ENCODE data around the gene CAV3. TPM values are rescaled to one million over a fixed set of nuclear protein-coding genes. Genes with fewer than 3 reads are reported as not detected.

CAV3 gene
- total RNA-seq, 1 experiment from 2014 or later, result not detected

DNA sequence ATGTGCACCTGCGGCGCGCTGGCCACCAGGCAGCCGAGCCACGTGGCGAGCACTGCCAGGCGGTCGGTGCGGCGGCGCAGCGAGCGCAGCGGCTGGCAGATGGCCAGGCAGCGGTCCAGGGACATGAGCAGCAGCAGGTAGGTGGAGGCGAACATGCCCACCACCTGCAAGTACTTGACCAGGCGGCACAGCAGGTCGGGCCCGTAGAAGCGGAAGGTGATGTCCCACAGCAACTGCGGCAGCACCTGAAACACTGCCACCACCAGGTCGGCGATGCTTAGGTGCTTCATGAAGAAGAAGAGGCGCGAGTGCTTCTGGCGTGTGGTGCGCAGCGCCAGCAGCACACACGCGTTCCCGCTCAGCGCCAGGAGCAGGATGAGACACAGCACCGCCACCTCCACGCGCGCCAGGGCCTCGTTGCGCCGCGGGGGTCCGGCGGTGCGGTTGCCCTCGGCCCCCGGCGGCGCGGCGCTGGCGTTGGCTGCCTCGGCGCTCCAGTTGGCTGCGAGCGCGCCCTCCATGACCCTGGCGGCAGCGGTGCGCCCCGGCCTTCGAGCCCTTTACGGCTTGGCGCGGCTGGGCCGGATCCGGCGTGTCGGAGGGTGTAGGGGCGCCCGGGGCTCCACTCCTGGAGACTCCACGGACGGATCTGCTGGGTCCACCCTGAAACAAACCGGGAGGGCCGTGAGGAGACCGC, 34.2 kb downstream of the CAV3 start:
- intact Hi-C loops (cut with micrococcal nuclease), result loop anchor here (10.0 kb wide), 1 partner anchor 103 kb away; no protein-coding TSS in a partner anchor
- H3K9me3 ChIP-seq (ENCODE audit: control insufficient read depth in 1 of 2, insufficient read depth in 1 of 2, low read depth in 1 of 2, low read length in 2 of 2), result no peaks in the 10 kb centered on the region
- BruUV-seq (replicated peaks), result no TSS peak
- CTCF ChIA-PET, result no interaction called here
- no peaks in the 10 kb centered on the region for H3K27me3 ChIP-seq (ENCODE audit: insufficient read depth, low read length)
- H3K79me2 ChIP-seq (ENCODE audit: insufficient read depth, low read length), result no peaks in the 10 kb centered on the region
- no peak overlapping the region for H3K4me2 ChIP-seq (ENCODE audit: low read length)
- H3K9me2 ChIP-seq (ENCODE audit: insufficient read depth), result no peaks in the 10 kb centered on the region
- ATAC-seq (no peak), DNase-seq (ENCODE audit: low read depth, low spot score) (no peak)
- RAD21 ChIA-PET (ENCODE audit: low non-redundant PET in 1 of 2, low total read pairs in 2 of 2, uncharacterized antibody in 2 of 2, unreplicated experiment in 2 of 2), result no interaction called here
- H4K20me1 ChIP-seq (ENCODE audit: insufficient read depth), result no peaks in the 10 kb centered on the region
- no peak overlapping the region for H3K4me3 ChIP-seq (replicated peaks in 1 of 2; ENCODE audit: low read depth in 1 of 2, low read length in 2 of 2)
- peaks cover 0 to 10% of the 10 kb centered on the region in 2 experiments; a peak in 1 of 4 replicates for H3K4me1 ChIP-seq (ENCODE audit: control insufficient read depth in 1 of 2, insufficient read depth in 2 of 2, low read length in 2 of 2)
- H3K27ac ChIP-seq (ENCODE audit: low read depth, low read length), result no peak overlapping the region
- TF ChIP-seq EGR1 (IDR thresholded peaks at IDR 0.05; ENCODE audit: low read depth) (no peak), SP1 (IDR thresholded peaks at IDR 0.05; ENCODE audit: low read depth) (no peak), EZH2 (IDR thresholded peaks at IDR 0.05) (no peak)
- POLR2A ChIA-PET, result no interaction called here
- H2AFZ ChIP-seq (ENCODE audit: low read depth, low read length, poor library complexity, severe bottlenecking), result no peak overlapping the region
- no peaks in the 10 kb centered on the region for H3K36me3 ChIP-seq (ENCODE audit: control insufficient read depth in 1 of 2, insufficient read depth in 2 of 2, low read length in 2 of 2)
- H3K9ac ChIP-seq (ENCODE audit: low read length), result no peak overlapping the region

DNA sequence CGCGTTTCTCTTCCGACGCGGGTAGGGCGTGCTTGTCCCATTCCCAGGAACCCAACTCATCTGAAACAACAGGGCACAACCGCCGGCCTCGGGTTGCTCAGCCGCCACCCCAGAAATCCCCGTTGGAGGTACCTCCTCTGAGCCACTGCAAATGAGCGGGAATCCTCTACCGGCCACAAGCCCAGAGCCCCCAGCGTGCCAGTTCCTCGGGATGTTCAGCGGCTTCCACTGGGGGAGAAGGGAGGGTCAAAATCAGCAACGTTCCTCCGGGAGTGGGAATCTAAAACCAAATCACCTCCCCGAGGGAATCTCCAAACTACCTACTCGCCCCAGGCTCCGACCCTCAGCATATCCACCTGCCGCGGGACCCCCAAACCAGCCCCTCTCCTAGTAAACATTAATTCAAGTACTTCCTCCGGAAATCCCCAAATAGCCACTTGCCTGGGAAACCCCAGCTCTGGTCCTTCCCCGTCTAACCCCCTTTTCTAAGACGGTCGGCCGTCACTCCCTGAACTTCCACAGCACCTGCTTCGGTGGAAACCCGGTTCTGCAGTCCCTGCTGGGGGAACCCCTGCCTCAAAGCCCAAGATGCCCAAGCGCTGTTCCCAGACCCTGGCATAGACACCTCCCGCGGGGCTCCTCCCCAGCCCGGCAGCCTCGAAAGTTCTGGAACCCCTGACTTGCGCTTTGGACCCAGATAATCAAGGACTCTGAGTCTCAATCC, 34.9 kb downstream of the CAV3 start:
- Histone ChIP-seq H3K36me3 (ENCODE audit: control insufficient read depth in 1 of 2, insufficient read depth in 2 of 2, low read length in 2 of 2) (no peaks in the 10 kb centered on the region), H3K27me3 (ENCODE audit: insufficient read depth, low read length) (no peaks in the 10 kb centered on the region), H3K4me1 (ENCODE audit: control insufficient read depth in 1 of 2, insufficient read depth in 2 of 2, low read length in 2 of 2) (peaks cover 0 to 10% of the 10 kb centered on the region in 2 experiments; a peak in 1 of 4 replicates), H3K9me3 (ENCODE audit: control insufficient read depth in 1 of 2, insufficient read depth in 1 of 2, low read depth in 1 of 2, low read length in 2 of 2) (no peaks in the 10 kb centered on the region), H3K4me2 (ENCODE audit: low read length) (peak overlapping the region; percentile 69; the same call in 1 of the 2 replicates), H3K9ac (ENCODE audit: low read length) (no peak overlapping the region), H3K9me2 (ENCODE audit: insufficient read depth) (no peaks in the 10 kb centered on the region), H3K27ac (ENCODE audit: low read depth, low read length) (no peak overlapping the region), H4K20me1 (ENCODE audit: insufficient read depth) (no peaks in the 10 kb centered on the region), H3K79me2 (ENCODE audit: insufficient read depth, low read length) (no peaks in the 10 kb centered on the region), H2AFZ (ENCODE audit: low read depth, low read length, poor library complexity, severe bottlenecking) (no peak overlapping the region), H3K4me3 (replicated peaks in 1 of 2; ENCODE audit: low read depth in 1 of 2, low read length in 2 of 2) (no peak overlapping the region)
- DNase-seq (ENCODE audit: low read depth, low spot score) (no peak), ATAC-seq (no peak)
- ChIA-PET RAD21 (ENCODE audit: low non-redundant PET in 1 of 2, low total read pairs in 2 of 2, uncharacterized antibody in 2 of 2, unreplicated experiment in 2 of 2) (no interaction called here), POLR2A (no interaction called here), CTCF (interaction anchor here (1.0 to 2.4 kb wide), 11 partner anchors 7 to 220 kb away, joined by 3 to 8 read pairs (median 4); no protein-coding TSS in a partner anchor)
- TF ChIP-seq RAD21 (IDR thresholded peaks at IDR 0.05; ENCODE audit: low read depth) (no peak), EZH2phosphoT487 (IDR thresholded peaks at IDR 0.05; ENCODE audit: borderline replicate concordance) (no peak), FOSL1 (IDR thresholded peaks at IDR 0.05; ENCODE audit: low read depth) (no peak), TCF7L2 (IDR thresholded peaks at IDR 0.05; ENCODE audit: borderline replicate concordance, extremely low read depth, insufficient read depth, insufficient read length) (no peak), CBX3 (IDR thresholded peaks at IDR 0.05; ENCODE audit: low read depth) (no peak), JUND (IDR thresholded peaks at IDR 0.05) (no peak), EGR1 (IDR thresholded peaks at IDR 0.05; ENCODE audit: low read depth) (no peak), SIN3A (IDR thresholded peaks at IDR 0.05; ENCODE audit: low read depth) (no peak), POLR2A (IDR thresholded peaks at IDR 0.05; ENCODE audit: borderline replicate concordance, extremely low read depth, insufficient read depth, insufficient read length) (no peak)
- TF ChIP-seq, protein P1, sequence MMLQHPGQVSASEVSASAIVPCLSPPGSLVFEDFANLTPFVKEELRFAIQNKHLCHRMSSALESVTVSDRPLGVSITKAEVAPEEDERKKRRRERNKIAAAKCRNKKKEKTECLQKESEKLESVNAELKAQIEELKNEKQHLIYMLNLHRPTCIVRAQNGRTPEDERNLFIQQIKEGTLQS (IDR thresholded peaks at IDR 0.05), result no peak
- intact Hi-C loops (cut with micrococcal nuclease), result loop anchor here (10.0 kb wide), 1 partner anchor 104 kb away; no protein-coding TSS in a partner anchor
- BruUV-seq (replicated peaks), result no TSS peak
